HFFc6 (cell line): Measurements from ENCODE around the gene TGFBR1. TPM values are rescaled to one million over a fixed set of nuclear protein-coding genes. Genes with fewer than 3 reads are reported as not detected.

Experiments used
- DNase-seq: peaks from one replicate; pipeline ENCODE4 v3.0.0-alpha.2; 2018
- H3K27ac Mint-ChIP-seq: 2 replicates; pipeline ENCODE4 v1.8.0; 2020; ENCODE audit warnings: mild to moderate bottlenecking, mixed read lengths
- H3K27me3 Mint-ChIP-seq: 2 replicates; pipeline ENCODE4 v1.8.0; 2021; ENCODE audit warnings: mild to moderate bottlenecking, moderate library complexity, mixed read lengths; ENCODE audit not compliant: insufficient read depth
- H3K36me3 Mint-ChIP-seq: 2 replicates; pipeline ENCODE4 v1.8.0; 2021; ENCODE audit warnings: low read depth, mixed read lengths
- H3K4me1 Mint-ChIP-seq: 2 replicates; pipeline ENCODE4 v1.8.0; 2020; ENCODE audit warnings: low read depth, mixed read lengths
- H3K4me3 Mint-ChIP-seq: 2 replicates; pipeline ENCODE4 v1.8.0; 2020; ENCODE audit warnings: mild to moderate bottlenecking, moderate library complexity, mixed read lengths
- H3K9me3 Mint-ChIP-seq: 2 replicates; pipeline ENCODE4 v1.8.0; 2020; ENCODE audit warnings: mild to moderate bottlenecking, mixed read lengths
- total RNA-seq, 6 experiments: library from RNA; stranded (reverse); fragmentation: NEBNext Ultra II Directional; extraction: Animal tissue kit (Norgen Biotek cat#: 25700); gene quantifications; 2 replicates in 1 of 6; 3 replicates in 5 of 6; pipeline ENCODE4 v1.2.3, GENCODE V29; 2021
- TF ChIP-seq, protein P1 (sequence below): fragments of 200-600 bp; sonication (generic); IDR thresholded peaks from 2 replicates; pipeline ENCODE4 v1.5.0; 2021; ENCODE audit warnings: antibody characterized with exemption, mild to moderate bottlenecking

The TGFBR1 gene
- total RNA-seq, 6 experiments from 2014 or later: 28.8 to 39.1 (median 32.7) TPM

- H3K27ac Mint-ChIP-seq: no peak overlapping the region
- H3K4me3 Mint-ChIP-seq: no peak overlapping the region
- peaks cover 14% of the 10 kb centered on the region for H3K36me3 Mint-ChIP-seq
- no peak for DNase-seq
- peaks cover 46% of the 10 kb centered on the region for H3K4me1 Mint-ChIP-seq
- H3K27me3 Mint-ChIP-seq: no peaks in the 10 kb centered on the region
- TF ChIP-seq, protein P1, sequence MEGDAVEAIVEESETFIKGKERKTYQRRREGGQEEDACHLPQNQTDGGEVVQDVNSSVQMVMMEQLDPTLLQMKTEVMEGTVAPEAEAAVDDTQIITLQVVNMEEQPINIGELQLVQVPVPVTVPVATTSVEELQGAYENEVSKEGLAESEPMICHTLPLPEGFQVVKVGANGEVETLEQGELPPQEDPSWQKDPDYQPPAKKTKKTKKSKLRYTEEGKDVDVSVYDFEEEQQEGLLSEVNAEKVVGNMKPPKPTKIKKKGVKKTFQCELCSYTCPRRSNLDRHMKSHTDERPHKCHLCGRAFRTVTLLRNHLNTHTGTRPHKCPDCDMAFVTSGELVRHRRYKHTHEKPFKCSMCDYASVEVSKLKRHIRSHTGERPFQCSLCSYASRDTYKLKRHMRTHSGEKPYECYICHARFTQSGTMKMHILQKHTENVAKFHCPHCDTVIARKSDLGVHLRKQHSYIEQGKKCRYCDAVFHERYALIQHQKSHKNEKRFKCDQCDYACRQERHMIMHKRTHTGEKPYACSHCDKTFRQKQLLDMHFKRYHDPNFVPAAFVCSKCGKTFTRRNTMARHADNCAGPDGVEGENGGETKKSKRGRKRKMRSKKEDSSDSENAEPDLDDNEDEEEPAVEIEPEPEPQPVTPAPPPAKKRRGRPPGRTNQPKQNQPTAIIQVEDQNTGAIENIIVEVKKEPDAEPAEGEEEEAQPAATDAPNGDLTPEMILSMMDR: no peak
- no peaks in the 10 kb centered on the region for H3K9me3 Mint-ChIP-seq
Measured at GRCh38 chr9:99125446-99125845, 20.5 kb downstream of the TGFBR1 start.

GRCh38 chr9:99126312-99126711 lies 21.4 kb downstream of the TGFBR1 start:
- Mint-ChIP-seq H3K4me1 (peaks cover 46% of the 10 kb centered on the region), H3K9me3 (no peaks in the 10 kb centered on the region), H3K36me3 (peaks cover 14% of the 10 kb centered on the region), H3K4me3 (no peak overlapping the region), H3K27ac (peak overlapping the region; percentile 48; the same call in 1 of the 2 replicates), H3K27me3 (no peaks in the 10 kb centered on the region)
- no peak for DNase-seq
- TF ChIP-seq, protein P1: no peak

- Mint-ChIP-seq H3K4me1 (peaks cover 46% of the 10 kb centered on the region), H3K9me3 (no peaks in the 10 kb centered on the region), H3K36me3 (peaks cover 20% of the 10 kb centered on the region), H3K4me3 (no peak overlapping the region), H3K27me3 (no peaks in the 10 kb centered on the region), H3K27ac (peak overlapping the region; percentile 55)
- peak; percentile 82 for DNase-seq
- TF ChIP-seq, protein P1: no peak
Measured at GRCh38 chr9:99127356-99128132, 22.6 kb downstream of the TGFBR1 start.

DNA sequence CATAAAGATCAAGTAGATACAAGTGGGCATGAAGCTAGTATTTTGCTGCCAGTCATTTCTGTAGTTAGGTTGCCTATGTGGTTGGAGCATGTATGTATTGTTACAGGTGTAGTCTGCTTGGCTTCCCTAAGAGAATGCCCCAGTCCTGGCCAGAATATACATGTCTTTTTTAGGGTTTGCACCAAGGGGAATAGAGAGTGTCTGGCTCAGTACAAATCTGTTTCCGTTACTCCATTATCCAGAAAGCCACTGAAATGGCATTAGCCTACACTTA lies 23.2 kb downstream of the TGFBR1 start:
- DNase-seq: no peak
- H3K4me3 Mint-ChIP-seq: no peak overlapping the region
- no peaks in the 10 kb centered on the region for H3K27me3 Mint-ChIP-seq
- H3K36me3 Mint-ChIP-seq: peaks cover 20% of the 10 kb centered on the region
- H3K9me3 Mint-ChIP-seq: no peaks in the 10 kb centered on the region
- H3K4me1 Mint-ChIP-seq: peaks cover 46% of the 10 kb centered on the region
- no peak overlapping the region for H3K27ac Mint-ChIP-seq
- TF ChIP-seq, protein P1: no peak

DNA sequence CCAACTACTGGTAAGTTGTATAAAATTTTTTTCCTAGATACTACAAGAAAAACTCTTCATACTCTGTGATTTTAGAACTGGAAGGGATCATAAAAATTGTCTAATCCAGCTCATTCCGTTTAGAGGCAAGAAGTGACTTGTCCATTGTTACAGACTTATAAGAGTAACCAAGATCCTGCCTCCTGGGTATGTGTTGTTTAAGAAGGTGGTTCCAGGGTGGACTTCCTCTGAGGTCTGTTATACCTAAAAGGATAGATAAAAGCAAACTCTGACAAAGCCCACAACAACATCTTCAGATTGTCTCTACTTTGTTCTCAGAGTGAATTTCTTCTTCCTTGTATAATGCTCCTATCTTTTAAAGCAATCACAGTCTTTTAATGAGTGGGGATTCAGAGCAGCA lies 24.2 kb downstream of the TGFBR1 start:
- peaks cover 19% of the 10 kb centered on the region for H3K36me3 Mint-ChIP-seq
- no peaks in the 10 kb centered on the region for H3K9me3 Mint-ChIP-seq
- H3K27me3 Mint-ChIP-seq: no peaks in the 10 kb centered on the region
- H3K27ac Mint-ChIP-seq: no peak overlapping the region
- no peak for DNase-seq
- H3K4me1 Mint-ChIP-seq: peaks cover 47% of the 10 kb centered on the region
- no peak overlapping the region for H3K4me3 Mint-ChIP-seq
- TF ChIP-seq, protein P1: no peak
